Fibroblast of peridontal ligament (primary cell): ENCODE data around the gene GCAT.

Source experiments
- DNase-seq: peaks from one replicate; pipeline ENCODE4 v3.0.0-alpha.2; 2010; ENCODE audit errors: extremely low read depth

GCAT gene

GRCh38 chr22:37807410-37808293 is at the start of gene GCAT:
GCAT (plus strand) TSS chr22:37807934; CDS start chr22:37807968, 34 bp downstream.
- peak; percentile 90 for DNase-seq

DNA sequence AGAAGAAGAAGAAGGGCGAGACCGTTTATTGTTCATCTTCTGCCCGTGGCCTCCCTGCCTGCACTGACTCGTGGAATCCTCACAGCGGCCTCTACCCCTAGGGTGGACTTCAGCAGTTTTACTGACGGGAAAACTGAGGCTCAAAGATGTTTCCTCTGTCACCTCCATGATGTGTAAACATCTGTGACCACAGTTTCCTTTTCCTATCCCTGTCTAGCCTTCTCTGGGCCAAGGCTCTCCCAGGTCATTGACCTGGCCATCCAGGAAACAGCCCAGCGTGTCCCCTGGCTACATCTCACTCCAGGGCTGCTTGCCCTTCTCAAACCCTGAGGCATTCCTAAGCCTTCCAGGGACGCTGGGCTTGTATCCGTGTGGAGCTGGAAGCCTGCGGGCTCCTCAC is 49.0 kb upstream of the GCAT start:
- no peak for DNase-seq

DNA sequence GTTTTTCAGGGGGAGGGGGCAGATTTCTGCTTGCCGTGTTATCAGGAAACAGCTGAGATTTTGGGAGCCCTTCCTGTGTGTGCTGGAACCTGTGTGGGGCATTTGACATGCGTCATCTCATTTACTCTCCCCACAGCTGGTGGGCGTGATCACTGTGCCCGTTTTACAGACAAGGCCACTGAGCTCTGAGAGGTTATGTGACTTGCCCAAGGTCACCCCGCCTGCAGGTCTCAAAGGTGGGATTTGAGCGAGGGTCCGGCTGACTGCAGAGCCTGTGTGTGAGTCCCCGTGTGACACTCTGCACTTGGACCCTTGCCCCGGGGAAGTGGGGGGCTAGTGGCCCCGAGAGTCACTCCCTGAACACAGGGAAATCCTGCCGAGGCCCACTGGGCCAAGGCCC is 48.5 kb upstream of the GCAT start:
- DNase-seq, result no peak

DNA sequence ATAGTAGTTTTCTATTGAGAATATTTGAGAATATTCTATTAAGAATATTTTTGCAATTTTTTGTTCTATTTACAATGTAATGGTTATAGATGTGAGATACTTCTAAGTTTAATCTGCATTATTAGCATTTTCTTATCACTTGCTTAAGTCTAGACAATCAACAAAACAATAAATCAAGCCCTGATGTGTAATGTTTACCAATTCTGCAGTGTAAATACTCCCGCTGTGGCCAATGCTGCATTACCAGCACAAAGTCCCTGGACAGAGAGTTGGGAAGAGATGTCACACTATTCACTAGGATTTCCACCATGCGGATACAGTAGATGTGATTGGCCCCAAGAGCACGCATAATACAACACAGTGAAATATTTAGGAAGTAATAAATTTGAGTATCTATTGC is 47.6 kb upstream of the GCAT start:
- no peak for DNase-seq

- DNase-seq, result no peak
These were observed 45.3 kb upstream of the GCAT start for GRCh38 chr22:37762389-37762836.

DNA sequence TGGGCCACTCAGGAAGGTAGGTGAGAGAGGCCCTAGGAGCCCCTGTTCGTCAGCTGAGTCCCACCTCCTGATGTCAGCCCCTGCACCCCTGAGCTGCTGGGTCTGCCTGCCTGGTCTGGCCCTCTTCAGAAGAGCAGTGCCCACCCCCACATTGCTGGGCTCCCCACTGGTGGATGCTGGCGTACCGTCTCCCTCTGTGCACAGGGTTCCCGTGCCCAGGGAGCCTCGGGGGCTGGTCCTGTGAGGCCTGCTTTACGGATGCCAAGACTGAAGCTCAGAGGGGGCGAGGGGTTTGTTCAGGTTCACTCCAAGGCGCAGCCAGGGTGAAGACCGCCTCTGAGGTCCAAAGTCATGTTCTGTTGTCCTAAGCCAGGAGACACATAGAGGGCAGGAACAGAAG is 44.7 kb upstream of the GCAT start:
- no peak for DNase-seq

DNA sequence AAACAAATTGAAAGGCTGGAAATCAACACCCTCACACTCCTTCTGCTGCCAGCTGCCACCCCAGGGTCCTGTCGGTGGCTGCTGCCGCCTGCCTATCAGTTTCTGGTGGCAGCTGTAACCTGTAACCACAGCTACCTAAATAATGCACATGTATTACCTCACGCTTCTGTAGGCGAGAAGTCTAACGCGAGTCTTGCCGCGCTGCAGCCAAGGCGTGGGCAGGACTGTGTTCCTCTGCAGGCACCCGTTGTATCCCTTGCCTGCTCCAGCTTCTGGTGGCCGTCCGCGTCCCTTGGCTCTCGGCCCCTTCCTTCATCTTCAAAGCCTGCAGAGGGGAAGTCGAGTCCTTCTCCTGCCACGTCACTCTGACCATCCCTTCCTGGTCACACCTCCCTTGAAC is 44.1 kb upstream of the GCAT start:
- DNase-seq, result no peak

DNA sequence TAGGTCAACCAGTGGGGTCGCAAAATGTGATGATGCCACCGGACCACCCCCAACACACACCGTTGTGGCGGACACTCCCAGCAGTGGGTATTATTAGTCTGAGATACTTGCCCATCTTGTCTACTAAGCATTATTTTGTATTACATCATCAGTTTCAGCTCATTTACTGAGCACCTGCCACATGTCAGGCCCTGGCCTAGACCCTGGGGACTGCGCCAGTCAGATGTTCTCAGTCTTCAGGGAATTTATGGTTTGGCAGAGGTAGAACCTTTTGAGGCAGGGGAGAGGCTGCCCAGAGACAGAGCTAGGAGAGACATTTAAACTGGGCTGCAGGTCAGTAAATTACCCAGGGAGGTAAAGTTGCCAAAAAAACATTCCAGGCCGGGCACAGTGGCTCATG is 43.1 kb upstream of the GCAT start:
- DNase-seq, result no peak

DNA sequence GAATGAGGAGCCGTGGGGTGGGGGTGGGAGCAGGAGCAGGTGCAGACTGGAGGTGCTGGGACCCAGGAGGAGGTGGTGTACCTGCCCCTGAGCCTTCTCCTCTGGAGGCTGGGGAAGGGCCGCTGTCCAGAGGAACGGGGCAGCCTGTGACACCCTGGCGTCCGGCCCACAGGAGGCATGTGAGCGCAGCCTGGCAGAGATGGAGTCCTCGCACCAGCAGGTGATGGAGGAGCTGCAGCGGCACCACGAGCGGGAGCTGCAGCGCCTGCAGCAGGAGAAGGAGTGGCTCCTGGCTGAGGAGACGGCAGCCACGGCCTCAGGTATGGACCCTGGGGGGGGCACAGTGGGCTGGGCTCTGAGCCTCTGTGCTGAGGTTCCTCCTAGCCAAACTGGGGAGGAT is 42.2 kb upstream of the GCAT start:
- no peak for DNase-seq

GRCh38 chr22:37765953-37766576 is 41.7 kb upstream of the GCAT start:
- no peak for DNase-seq

- no peak for DNase-seq
These were observed 39.5 kb upstream of the GCAT start for GRCh38 chr22:37768273-37768672.

GRCh38 chr22:37769056-37769455 is 38.7 kb upstream of the GCAT start:
- no peak for DNase-seq

- DNase-seq, result no peak
These were observed 36.7 kb upstream of the GCAT start for GRCh38 chr22:37771081-37771480.

GRCh38 chr22:37771702-37772427 is 35.9 kb upstream of the GCAT start:
- DNase-seq, result no peak

DNA sequence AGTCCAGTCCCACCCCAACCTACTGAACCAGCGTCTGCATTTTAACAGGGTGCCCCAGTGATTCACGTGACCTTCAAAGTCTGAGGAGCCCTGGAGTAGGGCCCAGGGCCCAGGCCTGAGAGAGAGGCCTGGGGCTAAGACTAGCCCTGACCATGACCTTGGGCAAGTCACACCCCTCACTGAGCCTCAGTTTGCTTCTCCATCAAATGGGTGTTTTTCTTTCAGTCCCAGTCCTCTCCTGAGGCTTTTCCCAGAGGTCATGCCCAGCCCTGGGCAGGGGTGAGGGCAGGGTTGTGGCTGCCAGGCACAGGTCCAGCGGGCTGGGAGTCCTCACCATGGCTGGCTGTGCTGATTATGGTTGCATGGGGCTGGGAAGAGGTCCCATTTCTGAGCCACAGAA is 33.0 kb upstream of the GCAT start:
- DNase-seq, result no peak

- peak; percentile 83 for DNase-seq
These were observed 31.7 kb upstream of the GCAT start for GRCh38 chr22:37775785-37776638.

DNA sequence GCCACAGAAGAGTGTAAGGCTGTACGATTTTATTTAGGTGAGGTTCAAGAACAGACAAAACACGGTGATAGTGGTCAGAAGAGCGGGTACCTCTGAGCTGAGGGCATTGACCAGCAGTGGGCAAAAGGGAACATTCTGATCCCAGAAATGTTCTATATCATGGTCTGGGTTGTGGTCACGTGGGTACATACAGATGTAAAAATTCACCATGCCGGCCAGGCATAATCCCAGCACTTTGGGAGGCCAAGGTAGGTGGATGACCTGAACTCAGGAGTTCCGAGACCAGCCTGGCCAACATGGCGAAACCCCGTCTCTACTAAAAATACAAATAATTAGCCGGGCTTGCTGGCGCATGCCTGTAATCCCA is 31.1 kb upstream of the GCAT start:
- DNase-seq, result no peak

DNA sequence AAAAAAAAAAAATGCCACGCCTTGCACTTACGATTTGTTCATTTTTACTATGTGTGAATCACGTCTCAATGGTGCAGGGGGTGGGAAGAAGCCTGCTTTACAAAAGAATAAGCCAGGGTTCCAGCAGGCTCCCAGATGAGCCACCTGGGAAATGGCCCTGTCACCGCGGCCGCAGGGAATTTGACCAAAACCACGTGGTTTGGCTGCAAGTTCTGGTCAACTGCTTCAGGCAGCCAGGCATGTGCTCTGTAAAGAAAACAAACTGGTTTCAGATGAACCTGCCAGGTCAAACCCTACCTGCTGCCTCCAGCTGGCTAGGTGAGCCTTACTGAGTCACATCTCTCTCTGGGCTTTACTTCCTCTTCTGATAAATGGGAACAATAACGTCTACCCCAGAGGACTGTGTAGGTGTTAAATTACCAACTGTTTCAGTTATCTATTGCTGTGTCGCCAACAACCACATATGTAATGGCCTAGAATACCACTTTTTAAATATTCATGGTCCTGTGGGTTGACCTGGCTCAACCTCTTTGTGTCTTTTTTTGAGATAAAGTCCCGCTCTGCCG is 30.5 kb upstream of the GCAT start:
- DNase-seq, result peak; percentile 71

GRCh38 chr22:37778370-37779009 is 29.2 kb upstream of the GCAT start:
- DNase-seq, result no peak

DNA sequence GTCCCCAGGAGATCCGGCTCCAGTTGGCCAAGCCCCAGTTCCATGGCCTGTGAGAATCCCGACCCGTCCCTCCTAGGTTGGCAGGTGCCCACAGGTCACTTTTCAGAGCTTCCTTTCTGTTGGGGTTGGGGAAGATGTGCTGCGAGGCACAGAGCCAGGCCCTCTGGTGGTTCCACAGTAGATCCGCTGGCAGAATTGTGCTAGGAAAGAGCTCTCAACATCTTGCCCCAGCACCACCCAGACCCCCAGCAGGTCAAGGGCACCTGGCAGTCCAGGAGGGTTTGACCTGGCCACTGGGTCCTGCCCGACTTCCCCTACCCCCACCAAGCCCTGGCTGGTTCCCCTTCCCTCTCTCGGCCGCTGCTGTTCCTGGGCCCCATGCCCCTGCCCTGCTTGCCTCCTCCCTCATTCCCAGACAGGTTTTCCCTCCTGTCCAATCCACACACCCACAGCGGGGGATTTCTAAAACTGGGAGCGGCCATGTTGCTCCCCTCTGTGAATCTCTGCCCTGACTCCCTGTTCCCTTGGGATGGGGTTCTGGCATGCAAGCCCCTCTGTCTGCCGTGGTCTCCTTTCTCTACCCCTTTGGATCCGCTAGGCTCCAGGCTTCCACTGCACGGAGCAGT is 26.2 kb upstream of the GCAT start:
- no peak for DNase-seq
